A673 (cell line): ENCODE measurements around the gene PALD1. TPM values are rescaled to one million over a fixed set of nuclear protein-coding genes. Genes with fewer than 3 reads are reported as not detected.

Experiments
- BruUV-seq: library from RNA; stranded (reverse); fragments of 400-500 nt; replicated peaks from 2 replicates; lab custom pipeline; 2021; lab: Mats Ljungman, UMichigan
- CTCF ChIA-PET: fragments of 300-600 bp; sonication (Branson Sonifier 250); formaldehyde crosslinking; loops from one replicate; lab custom pipeline; 2022; ENCODE audit warnings: antibody characterized with exemption; lab: Charles Lee
- POLR2A ChIA-PET: fragments of 300-600 bp; sonication (Branson Sonifier 250); formaldehyde crosslinking; loops from one replicate; lab custom pipeline; 2022; ENCODE audit warnings: antibody characterized with exemption; ENCODE audit not compliant: low non-redundant PET; lab: Charles Lee
- DNase-seq: peaks from one replicate; pipeline ENCODE4 v3.0.0-alpha.2; 2015; ENCODE audit warnings: low spot score
- H3K27ac ChIP-seq: fragments of 200-600 bp; sonication (generic); 2 replicates; pipeline ENCODE4 v1.5.1; 2016; ENCODE audit warnings: mixed run types, low read depth, mild to moderate bottlenecking, mixed read lengths, antibody characterized with exemption, low read length; ENCODE audit not compliant: poor library complexity, severe bottlenecking
- H3K27me3 ChIP-seq: fragments of 200-600 bp; sonication (generic); replicated peaks from 2 replicates; pipeline ENCODE4 v1.6.1; 2017; ENCODE audit warnings: mixed run types, low read depth, mild to moderate bottlenecking, mixed read lengths, antibody characterized with exemption, low read length; ENCODE audit not compliant: insufficient read depth, poor library complexity
- H3K36me3 ChIP-seq: fragments of 200-600 bp; sonication (generic); 2 replicates; pipeline ENCODE4 v1.6.1; 2016; ENCODE audit warnings: mixed run types, mild to moderate bottlenecking, mixed read lengths, antibody characterized with exemption, low read length; ENCODE audit not compliant: insufficient read depth, poor library complexity, severe bottlenecking
- H3K4me1 ChIP-seq: fragments of 200-600 bp; sonication (generic); 2 replicates; pipeline ENCODE4 v1.6.1; 2017; ENCODE audit warnings: mixed run types, mild to moderate bottlenecking, mixed read lengths, antibody characterized with exemption, low read length; ENCODE audit not compliant: insufficient read depth, poor library complexity, severe bottlenecking
- H3K4me3 ChIP-seq: fragments of 200-600 bp; sonication (generic); 2 replicates; pipeline ENCODE4 v1.5.1; 2016; ENCODE audit warnings: low read depth, mixed run types, mild to moderate bottlenecking, mixed read lengths, low read length; ENCODE audit not compliant: poor library complexity, severe bottlenecking
- H3K9me3 ChIP-seq: fragments of 200-600 bp; sonication (generic); 2 replicates; pipeline ENCODE4 v1.6.1; 2016; ENCODE audit warnings: mixed run types, low read depth, mild to moderate bottlenecking, mixed read lengths, antibody characterized with exemption, low read length; ENCODE audit not compliant: poor library complexity, severe bottlenecking
- CTCF ChIP-seq: fragments of 300-800, 200-600 bp; sonication (generic); conservative IDR thresholded peaks from 2 replicates; pipeline ENCODE4 v1.5.1; 2017; ENCODE audit warnings: low read depth, mild to moderate bottlenecking, antibody characterized with exemption, low read length, moderate library complexity, mixed read lengths
- EZH2 ChIP-seq: fragments of 200-600 bp; sonication (generic); IDR thresholded peaks from 2 replicates; pipeline ENCODE4 v1.6.1; 2017; ENCODE audit warnings: borderline replicate concordance, low read depth, mild to moderate bottlenecking, mixed read lengths, antibody characterized with exemption, low read length; ENCODE audit not compliant: poor library complexity, severe bottlenecking
- intact Hi-C: fragments of 100-400 bp; cut with micrococcal nuclease; formaldehyde crosslinking; loops from one replicate; pipeline ENCODE4 v1.10.0; 2022; ENCODE audit not compliant: unreplicated experiment
- total RNA-seq: library from RNA; stranded (reverse); gene quantifications from 2 replicates; pipeline ENCODE4 v1.2.3, GENCODE V29; 2021

The PALD1 gene
- total RNA-seq, 1 experiment from 2014 or later, result 9.0 TPM

- Histone ChIP-seq H3K36me3 (no peaks in the 10 kb centered on the region), H3K4me1 (peaks cover 21% of the 10 kb centered on the region), H3K27me3 (no peaks in the 10 kb centered on the region), H3K9me3 (no peaks in the 10 kb centered on the region), H3K4me3 (no peak overlapping the region), H3K27ac (no peak overlapping the region)
- TF ChIP-seq EZH2 (no peak), CTCF (no peak)
- ChIA-PET POLR2A (no interaction called here), CTCF (interaction anchor here (0.5 kb wide), 1 partner anchor 521 kb away, joined by 3 read pairs; no protein-coding TSS in a partner anchor)
- no peak for DNase-seq
- no TSS peak for BruUV-seq
- intact Hi-C loops, result no loop called here
These were observed 83.6 kb downstream of the PALD1 start for GRCh38 chr10:70562036-70562755.

GRCh38 chr10:70563230-70563629 lies 84.7 kb downstream of the PALD1 start:
- POLR2A ChIA-PET, result no interaction called here
- CTCF ChIA-PET, result no interaction called here
- Histone ChIP-seq H3K4me3 (no peak overlapping the region), H3K4me1 (peaks cover 21% of the 10 kb centered on the region), H3K27me3 (no peaks in the 10 kb centered on the region), H3K27ac (no peak overlapping the region), H3K36me3 (no peaks in the 10 kb centered on the region), H3K9me3 (no peaks in the 10 kb centered on the region)
- BruUV-seq, result no TSS peak
- intact Hi-C loops, result no loop called here
- TF ChIP-seq EZH2 (no peak), CTCF (no peak)
- DNase-seq, result no peak

- no peak for DNase-seq
- intact Hi-C loops, result no loop called here
- Histone ChIP-seq H3K4me3 (no peak overlapping the region), H3K4me1 (peaks cover 15% of the 10 kb centered on the region), H3K9me3 (no peaks in the 10 kb centered on the region), H3K27me3 (no peaks in the 10 kb centered on the region), H3K27ac (no peak overlapping the region), H3K36me3 (no peaks in the 10 kb centered on the region)
- ChIA-PET POLR2A (no interaction called here), CTCF (no interaction called here)
- TF ChIP-seq CTCF (no peak), EZH2 (no peak)
- no TSS peak for BruUV-seq
These were observed 85.7 kb downstream of the PALD1 start for GRCh38 chr10:70564113-70564725.
